OCI-LY1 (cell line): ENCODE results near the gene ALDH3A1.

Experiments used
- EZH2 ChIP-seq: fragments of 200-600 bp; sonication (generic), shearing (Covaris generic); IDR thresholded peaks from 2 replicates; pipeline ENCODE4 v1.8.0; 2017; ENCODE audit warnings: borderline replicate concordance, mixed run types, mild to moderate bottlenecking, antibody characterized with exemption, low read length, moderate library complexity, mixed read lengths
- TF ChIP-seq, protein P1 (sequence below): fragments of 200-600 bp; sonication (generic), shearing (Covaris generic); IDR thresholded peaks from 2 replicates; pipeline ENCODE4 v1.5.1; 2017; ENCODE audit warnings: mild to moderate bottlenecking, antibody characterized with exemption, low read length, moderate library complexity, mixed read lengths

DNA sequence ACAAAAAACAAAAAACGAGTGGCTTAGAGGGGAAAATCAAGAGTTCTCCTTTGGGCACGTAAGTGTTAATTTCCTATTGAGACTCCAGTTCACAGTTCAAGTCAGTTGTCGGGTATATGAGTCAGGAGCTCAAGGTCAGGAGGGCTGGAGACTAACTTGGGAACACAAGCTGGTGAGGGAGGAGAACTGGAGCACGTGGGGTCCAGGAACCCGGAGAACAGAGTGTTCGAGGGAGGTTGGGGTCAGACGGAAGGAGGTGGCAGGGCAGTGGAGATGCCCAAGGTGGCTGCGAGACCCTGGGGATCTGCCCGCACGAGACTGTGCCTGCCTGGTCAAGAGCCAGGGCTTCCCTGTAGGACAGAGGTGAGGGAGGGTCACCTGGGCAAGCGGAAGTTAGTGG lies 12.0 kb downstream of the ALDH3A1 start:
- TF ChIP-seq, protein P1, sequence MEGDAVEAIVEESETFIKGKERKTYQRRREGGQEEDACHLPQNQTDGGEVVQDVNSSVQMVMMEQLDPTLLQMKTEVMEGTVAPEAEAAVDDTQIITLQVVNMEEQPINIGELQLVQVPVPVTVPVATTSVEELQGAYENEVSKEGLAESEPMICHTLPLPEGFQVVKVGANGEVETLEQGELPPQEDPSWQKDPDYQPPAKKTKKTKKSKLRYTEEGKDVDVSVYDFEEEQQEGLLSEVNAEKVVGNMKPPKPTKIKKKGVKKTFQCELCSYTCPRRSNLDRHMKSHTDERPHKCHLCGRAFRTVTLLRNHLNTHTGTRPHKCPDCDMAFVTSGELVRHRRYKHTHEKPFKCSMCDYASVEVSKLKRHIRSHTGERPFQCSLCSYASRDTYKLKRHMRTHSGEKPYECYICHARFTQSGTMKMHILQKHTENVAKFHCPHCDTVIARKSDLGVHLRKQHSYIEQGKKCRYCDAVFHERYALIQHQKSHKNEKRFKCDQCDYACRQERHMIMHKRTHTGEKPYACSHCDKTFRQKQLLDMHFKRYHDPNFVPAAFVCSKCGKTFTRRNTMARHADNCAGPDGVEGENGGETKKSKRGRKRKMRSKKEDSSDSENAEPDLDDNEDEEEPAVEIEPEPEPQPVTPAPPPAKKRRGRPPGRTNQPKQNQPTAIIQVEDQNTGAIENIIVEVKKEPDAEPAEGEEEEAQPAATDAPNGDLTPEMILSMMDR: no peak
- TF ChIP-seq EZH2: no peak
